ENCODE data around the gene RYR3.

GRCh38 chr15:33461671-33462070 is 150.9 kb downstream of the RYR3 start:
- TF ChIP-seq TSHZ1 (tag by site-specific recombination; IDR thresholded peaks at IDR 0.05; ENCODE audit: borderline replicate concordance) (no peak), CTCF (tag by site-specific recombination; IDR thresholded peaks at IDR 0.05) (no peak), REPIN1 (tag by site-specific recombination; IDR thresholded peaks at IDR 0.05; ENCODE audit: low read depth) (no peak), ZNF37A (tag by site-specific recombination; IDR thresholded peaks at IDR 0.05) (no peak), ZNF214 (tag by site-specific recombination; IDR thresholded peaks at IDR 0.05; ENCODE audit: borderline replicate concordance) (no peak), ATF2 (tag by site-specific recombination; IDR thresholded peaks at IDR 0.05; ENCODE audit: low read depth) (no peak), ZFP3 (tag by site-specific recombination; IDR thresholded peaks at IDR 0.05; ENCODE audit: low read depth) (no peak), GLIS2 (tag by site-specific recombination; IDR thresholded peaks at IDR 0.05) (no peak), ZNF658 (tag by site-specific recombination; IDR thresholded peaks at IDR 0.05) (no peak), ZNF10 (tag by site-specific recombination; IDR thresholded peaks at IDR 0.05) (no peak), ZNF239 (tag by site-specific recombination; IDR thresholded peaks at IDR 0.05) (no peak), BCL6B (tag by site-specific recombination; IDR thresholded peaks at IDR 0.05) (no peak)

All from HEK293 (cell line).